Measurements from ENCODE around the gene GNAO1. TPM values are rescaled to one million over a fixed set of nuclear protein-coding genes. Genes with fewer than 3 reads are reported as not detected.

GNAO1 gene
- total and polyA plus RNA-seq, 8 donors: 1.2 to 13.4 (median 4.8) TPM

- no peaks in the 10 kb centered on the region for H3K9me3 ChIP-seq
- TF ChIP-seq, protein P1, sequence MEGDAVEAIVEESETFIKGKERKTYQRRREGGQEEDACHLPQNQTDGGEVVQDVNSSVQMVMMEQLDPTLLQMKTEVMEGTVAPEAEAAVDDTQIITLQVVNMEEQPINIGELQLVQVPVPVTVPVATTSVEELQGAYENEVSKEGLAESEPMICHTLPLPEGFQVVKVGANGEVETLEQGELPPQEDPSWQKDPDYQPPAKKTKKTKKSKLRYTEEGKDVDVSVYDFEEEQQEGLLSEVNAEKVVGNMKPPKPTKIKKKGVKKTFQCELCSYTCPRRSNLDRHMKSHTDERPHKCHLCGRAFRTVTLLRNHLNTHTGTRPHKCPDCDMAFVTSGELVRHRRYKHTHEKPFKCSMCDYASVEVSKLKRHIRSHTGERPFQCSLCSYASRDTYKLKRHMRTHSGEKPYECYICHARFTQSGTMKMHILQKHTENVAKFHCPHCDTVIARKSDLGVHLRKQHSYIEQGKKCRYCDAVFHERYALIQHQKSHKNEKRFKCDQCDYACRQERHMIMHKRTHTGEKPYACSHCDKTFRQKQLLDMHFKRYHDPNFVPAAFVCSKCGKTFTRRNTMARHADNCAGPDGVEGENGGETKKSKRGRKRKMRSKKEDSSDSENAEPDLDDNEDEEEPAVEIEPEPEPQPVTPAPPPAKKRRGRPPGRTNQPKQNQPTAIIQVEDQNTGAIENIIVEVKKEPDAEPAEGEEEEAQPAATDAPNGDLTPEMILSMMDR (IDR thresholded peaks at IDR 0.05): no peak
- H3K4me1 ChIP-seq: no peaks in the 10 kb centered on the region
- no peak for DNase-seq
- ATAC-seq: no peak
- H3K36me3 ChIP-seq: no peaks in the 10 kb centered on the region
- H3K27ac ChIP-seq: no peak overlapping the region
- H3K27me3 ChIP-seq: no peaks in the 10 kb centered on the region
- FAIRE-seq: no peak
- intact Hi-C loops (cut with DNase I): no loop called here
- H3K4me3 ChIP-seq: no peak overlapping the region
- WGBS, 2 donors: 34 to 38% methylated on average over 6 of the region's 6 CpGs
Measured at GRCh38 chr16:56237451-56237930, 46.2 kb downstream of the GNAO1 start.

DNA sequence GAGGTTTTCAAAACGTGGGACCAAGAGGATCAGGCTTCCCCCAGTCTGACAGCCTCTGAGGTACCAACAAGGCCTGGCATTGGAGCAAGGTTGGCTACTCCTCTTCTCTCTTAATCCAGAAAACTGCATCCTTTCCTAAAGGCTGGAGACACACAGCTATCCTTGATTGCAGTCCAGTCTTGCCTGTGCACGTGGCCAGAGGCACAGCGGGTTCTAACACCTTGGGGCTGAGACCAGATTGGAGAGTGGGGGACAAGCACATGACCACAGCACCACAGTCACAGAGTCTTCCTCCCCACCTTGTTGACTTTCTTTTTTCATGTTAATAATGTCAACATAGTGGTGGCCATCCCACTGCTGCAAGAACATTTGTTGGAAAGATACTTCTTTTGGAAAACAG lies 46.9 kb downstream of the GNAO1 start:
- 26 to 28% methylated on average over 3 of the region's 3 CpGs for WGBS, 2 donors
- intact Hi-C loops (cut with DNase I): no loop called here
- TF ChIP-seq, protein P1 (IDR thresholded peaks at IDR 0.05): no peak
- Histone ChIP-seq H3K27me3 (no peaks in the 10 kb centered on the region), H3K27ac (no peak overlapping the region), H3K4me1 (no peaks in the 10 kb centered on the region), H3K4me3 (no peak overlapping the region), H3K36me3 (no peaks in the 10 kb centered on the region), H3K9me3 (no peaks in the 10 kb centered on the region)
- DNase-seq (no peak), FAIRE-seq (no peak), ATAC-seq (no peak)

- FAIRE-seq (no peak), ATAC-seq (no peak), DNase-seq (no peak)
- Histone ChIP-seq H3K4me1 (no peaks in the 10 kb centered on the region), H3K27me3 (no peaks in the 10 kb centered on the region), H3K36me3 (no peaks in the 10 kb centered on the region), H3K9me3 (no peaks in the 10 kb centered on the region), H3K27ac (no peak overlapping the region), H3K4me3 (no peak overlapping the region)
- TF ChIP-seq, protein P1 (IDR thresholded peaks at IDR 0.05): no peak
- intact Hi-C loops (cut with DNase I): no loop called here
- 42 to 58% methylated on average over 2 of the region's 2 CpGs for WGBS, 2 donors
Measured at GRCh38 chr16:56241596-56241995, 50.3 kb downstream of the GNAO1 start.

GRCh38 chr16:56242740-56243139 lies 51.5 kb downstream of the GNAO1 start:
- TF ChIP-seq, protein P1 (IDR thresholded peaks at IDR 0.05): no peak
- Histone ChIP-seq H3K27ac (no peak overlapping the region), H3K9me3 (no peaks in the 10 kb centered on the region), H3K4me1 (no peaks in the 10 kb centered on the region), H3K36me3 (no peaks in the 10 kb centered on the region), H3K4me3 (no peak overlapping the region), H3K27me3 (no peaks in the 10 kb centered on the region)
- 85 to 89% methylated on average over 4 of the region's 4 CpGs for WGBS, 2 donors
- FAIRE-seq (no peak), ATAC-seq (no peak), DNase-seq (no peak)
- intact Hi-C loops (cut with DNase I): no loop called here

GRCh38 chr16:56244612-56245011 lies 53.3 kb downstream of the GNAO1 start:
- H3K4me1 ChIP-seq: no peaks in the 10 kb centered on the region
- TF ChIP-seq, protein P1 (IDR thresholded peaks at IDR 0.05): no peak
- ATAC-seq: no peak
- no peaks in the 10 kb centered on the region for H3K36me3 ChIP-seq
- DNase-seq: no peak
- no peak for FAIRE-seq
- H3K4me3 ChIP-seq: no peak overlapping the region
- no peaks in the 10 kb centered on the region for H3K27me3 ChIP-seq
- H3K9me3 ChIP-seq: no peaks in the 10 kb centered on the region
- no peak overlapping the region for H3K27ac ChIP-seq
- WGBS, 2 donors: 86 to 89% methylated on average over 4 of the region's 4 CpGs
- intact Hi-C loops (cut with DNase I): no loop called here
